GM12878 (cell line): Measurements from ENCODE around the gene ADAM11. TPM values are rescaled to one million over a fixed set of nuclear protein-coding genes. Genes with fewer than 3 reads are reported as not detected.
A peak's percentile ranks its signal among the peaks of the same experiment; 100 is the strongest.

Source experiments
- ATAC-seq: fragments of 200-7000 bp; cut with Tn5 transposase; 3 replicates; pipeline ENCODE4 v1.9.1; 2020; ENCODE audit warnings: mild to moderate bottlenecking, moderate library complexity
- BruUV-seq: library from RNA; stranded (reverse); fragments of 400-500 nt; replicated peaks from 2 replicates; lab custom pipeline; 2021; lab: Mats Ljungman, UMichigan
- CTCF ChIA-PET: fragments of 300-600 bp; sonication (Branson Sonifier 250); formaldehyde crosslinking; extraction: SDS; loops from one replicate; lab custom pipeline; 2021; ENCODE audit warnings: inconsistent platforms; lab: Yijun Ruan, JAX
- POLR2A ChIA-PET: fragments of 350-600 bp; formaldehyde crosslinking; extraction: SDS; loops from one replicate; lab custom pipeline; 2021; ENCODE audit warnings: inconsistent platforms; lab: Charles Lee
- RAD21 ChIA-PET: fragments of 300-600 bp; sonication (Branson Sonifier 250); formaldehyde crosslinking; loops from one replicate; lab custom pipeline; 2023; ENCODE audit warnings: antibody characterized with exemption; ENCODE audit not compliant: unreplicated experiment; lab: Charles Lee
- SMC1A ChIA-PET: fragments of 300-600 bp; sonication (Branson Sonifier 250); formaldehyde crosslinking; loops from one replicate; lab custom pipeline; 2023; ENCODE audit not compliant: unreplicated experiment, uncharacterized antibody; lab: Charles Lee
- DNase-seq: peaks from one replicate; pipeline ENCODE4 v3.0.0-alpha.2; 2011; ENCODE audit warnings: low read depth, low spot score
- FAIRE-seq: peaks from 3 replicates; lab custom pipeline; 2011; peaks lifted over from hg19 to GRCh38; lab: Jason Lieb, UNC
- H2AFZ ChIP-seq: 2 replicates; pipeline ENCODE4 v1.6.0; 2011; ENCODE audit warnings: low read depth, low read length, control low read depth; ENCODE audit not compliant: control insufficient read depth
- H3K27ac ChIP-seq: 2 replicates; pipeline ENCODE4 v1.5.1; 2011; ENCODE audit warnings: control low read depth; ENCODE audit not compliant: control insufficient read depth, insufficient read depth
- H3K27me3 ChIP-seq, 2 experiments: replicated peaks in 1 of 2; 2 replicates each; pipeline versions ENCODE4 v1.6.0 to v1.6.1; 2011; ENCODE audit warnings: low read length in 1 of 2; ENCODE audit not compliant: control insufficient read depth in 2 of 2, insufficient read depth in 2 of 2
- H3K36me3 ChIP-seq, 2 experiments: 2 replicates each; pipeline ENCODE4 v1.5.1; 2011; ENCODE audit warnings: low read length in 1 of 2; ENCODE audit not compliant: control insufficient read depth in 2 of 2, insufficient read depth in 2 of 2
- H3K4me1 ChIP-seq: 2 replicates; pipeline ENCODE4 v1.6.1; 2011; ENCODE audit warnings: mild to moderate bottlenecking, low read length, moderate library complexity, mixed read lengths; ENCODE audit not compliant: control insufficient read depth, insufficient read depth
- H3K4me2 ChIP-seq: 2 replicates; pipeline ENCODE4 v1.6.0; 2011; ENCODE audit warnings: control low read depth; ENCODE audit not compliant: control insufficient read depth, insufficient read depth
- H3K4me3 ChIP-seq: fragments of 200-600 bp; sonication (generic); 2 replicates; pipeline ENCODE4 v1.5.1; 2016
- H3K79me2 ChIP-seq: 2 replicates; pipeline ENCODE4 v1.6.0; 2011; ENCODE audit warnings: low read length; ENCODE audit not compliant: control insufficient read depth, insufficient read depth
- H3K9ac ChIP-seq: 2 replicates; pipeline ENCODE4 v1.8.0; 2011; ENCODE audit warnings: low read length, control low read depth, mixed read lengths; ENCODE audit not compliant: control insufficient read depth, insufficient read depth
- H3K9me3 ChIP-seq: replicated peaks from 3 replicates; pipeline ENCODE4 v1.5.1; 2011; ENCODE audit warnings: mild to moderate bottlenecking, low read length; ENCODE audit not compliant: control insufficient read depth, insufficient read depth
- H4K20me1 ChIP-seq: 2 replicates; pipeline ENCODE4 v1.6.0; 2011; ENCODE audit not compliant: control insufficient read depth, insufficient read depth
- CHD2 ChIP-seq: IDR thresholded peaks from 2 replicates; pipeline ENCODE4 v1.6.1; 2011; ENCODE audit warnings: low read depth, low read length, improper control_type of control experiment, borderline replicate concordance
- CREM ChIP-seq: IDR thresholded peaks from 2 replicates; pipeline ENCODE4 v1.6.1; 2014; ENCODE audit warnings: antibody characterized with exemption, low read depth
- EED ChIP-seq: sonication (generic); IDR thresholded peaks from 2 replicates; pipeline ENCODE4 v1.6.1; 2016; ENCODE audit warnings: antibody characterized with exemption, low read depth
- IRF5 ChIP-seq: fragments of 450-650 bp; IDR thresholded peaks from 2 replicates; pipeline ENCODE4 v1.6.1; 2017; ENCODE audit warnings: borderline replicate concordance
- KAT2A ChIP-seq: conservative IDR thresholded peaks from 2 replicates; pipeline ENCODE4 v1.6.1; 2011; ENCODE audit warnings: low read depth, low read length; ENCODE audit not compliant: control insufficient read depth
- MTA2 ChIP-seq: fragments of 450-650 bp; IDR thresholded peaks from 2 replicates; pipeline ENCODE4 v1.6.1; 2016; ENCODE audit warnings: low read depth, mild to moderate bottlenecking, moderate library complexity
- NR2F1 ChIP-seq: fragments of 450-650 bp; conservative IDR thresholded peaks from 2 replicates; pipeline ENCODE4 v1.6.1; 2017; ENCODE audit warnings: mild to moderate bottlenecking
- RAD21 ChIP-seq: IDR thresholded peaks from 2 replicates; pipeline ENCODE4 v1.6.1; 2011; ENCODE audit warnings: mild to moderate bottlenecking, low read depth, low read length, moderate library complexity; ENCODE audit not compliant: insufficient read depth
- RB1 ChIP-seq: fragments of 450-650 bp; formaldehyde crosslinking; IDR thresholded peaks from 2 replicates; pipeline ENCODE4 v1.6.1; 2017; ENCODE audit warnings: mild to moderate bottlenecking, borderline replicate concordance
- SKIL ChIP-seq: fragments of 450-650 bp; IDR thresholded peaks from 2 replicates; pipeline ENCODE4 v1.6.1; 2017; ENCODE audit warnings: mild to moderate bottlenecking, low read depth, inconsistent platforms; ENCODE audit not compliant: poor library complexity, severe bottlenecking
- WRNIP1 ChIP-seq: IDR thresholded peaks from 2 replicates; pipeline ENCODE4 v1.6.1; 2011; ENCODE audit warnings: low read depth, low read length, improper control_type of control experiment, borderline replicate concordance
- ZBED1 ChIP-seq: IDR thresholded peaks from 2 replicates; pipeline ENCODE4 v1.6.1; 2016; ENCODE audit warnings: borderline replicate concordance
- WGBS: methylation state at CpG from one replicate; pipeline ENCODE4 v1.1.6; 2016; ENCODE audit warnings: low lambda C conversion rate; ENCODE audit not compliant: insufficient replicate concordance, insufficient coverage; ENCODE audit errors: missing lambda C conversion rate; 5-methylcytosine and 5-hydroxymethylcytosine counted together
- in situ Hi-C: fragments of 300-500 bp; cut with MboI; formaldehyde crosslinking; loops from 9 replicates; pipeline ENCODE4 v1.14.3; 2018; ENCODE audit warnings: mixed read lengths
- intact Hi-C: fragments of 100-400 bp; cut with micrococcal nuclease; formaldehyde crosslinking; loops from one replicate; pipeline ENCODE4 v1.14.2; 2022; ENCODE audit not compliant: unreplicated experiment
- polyA plus RNA-seq, 11 experiments: library from polyadenylated mRNA; depleted of rRNA in 4 of 11; unstranded in 6 of 11; stranded (reverse) in 5 of 11; fragments of >200 nt; fragmentation: Nextera tagmentation in 4 of 11; fragmentation: Illumina TruSeq in 1 of 11; extraction: Ambion mirVana in 4 of 11; extraction: Trizol in 1 of 11; gene quantifications; 1 replicate in 1 of 11; 2 replicates in 10 of 11; pipeline versions ENCODE4 v1.2.1 to v1.2.3, GENCODE V29; 2011 to 2016; ENCODE audit warnings: inconsistent platforms in 2 of 11, missing spikeins in 2 of 11, low read depth in 1 of 11
- total RNA-seq, 4 experiments: library from RNA; depleted of rRNA in 3 of 4; stranded (reverse); fragments of >200 nt in 3 of 4; fragmentation: Illumina TruSeq in 1 of 4; extraction: Trizol in 1 of 4; gene quantifications; 2 replicates each; pipeline versions ENCODE4 v1.2.1 to v1.2.3, GENCODE V29; 2013 to 2021
- TF ChIP-seq, protein P1 (sequence below): IDR thresholded peaks from 2 replicates; pipeline ENCODE4 v1.6.1; 2012; ENCODE audit warnings: low read depth, low read length, improper control_type of control experiment
- TF ChIP-seq, protein P2 (sequence below): IDR thresholded peaks from 2 replicates; pipeline ENCODE4 v1.6.1; 2012; ENCODE audit warnings: low read depth, low read length, improper control_type of control experiment
- TF ChIP-seq, protein P3 (sequence below): IDR thresholded peaks from 2 replicates; pipeline ENCODE4 v1.6.1; 2011; ENCODE audit warnings: mild to moderate bottlenecking, low read depth, low read length, moderate library complexity; ENCODE audit not compliant: insufficient replicate concordance

The ADAM11 gene
- total and polyA plus RNA-seq, 10 of the 15 experiments (the other 5 are each of a cell fraction or from before 2014, with no cell fraction given), result 0.03 to 0.37 (median 0.06) TPM; not detected in 3

DNA sequence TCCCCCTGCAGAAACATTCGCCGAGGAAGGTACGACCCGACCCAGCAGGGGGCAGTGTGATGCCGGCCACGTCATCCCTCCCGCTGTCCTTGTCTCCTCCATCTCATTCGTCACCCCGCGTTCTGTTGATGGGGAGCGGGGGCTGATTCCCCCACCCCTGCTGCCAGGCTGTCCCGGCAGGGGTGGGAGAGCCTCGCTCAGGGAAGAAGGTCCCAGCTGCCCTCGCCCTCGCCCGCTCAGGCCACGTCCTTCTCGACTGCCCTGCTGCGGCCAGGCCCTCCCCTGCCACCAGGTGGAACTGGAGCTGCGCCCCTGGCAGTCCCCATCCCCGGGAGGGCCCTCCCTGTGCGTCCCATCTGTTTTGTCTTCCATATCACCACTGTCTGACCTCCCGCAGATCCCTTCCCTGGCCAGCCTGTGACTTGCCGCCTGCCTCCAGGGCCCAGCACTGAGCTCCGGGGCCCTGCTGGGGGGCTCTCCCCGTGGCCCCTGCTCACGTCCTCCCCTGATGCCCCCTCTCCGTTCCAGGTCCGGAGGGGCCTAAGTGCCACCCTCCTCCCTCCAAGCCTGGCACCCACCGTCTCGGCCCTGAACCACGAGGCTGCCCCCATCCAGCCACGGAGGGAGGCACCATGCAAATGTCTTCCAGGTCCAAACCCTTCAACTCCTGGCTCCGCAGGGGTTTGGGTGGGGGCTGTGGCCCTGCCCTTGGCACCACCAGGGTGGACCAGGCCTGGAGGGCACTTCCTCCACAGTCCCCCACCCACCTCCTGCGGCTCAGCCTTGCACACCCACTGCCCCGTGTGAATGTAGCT, 20.6 kb downstream of the ADAM11 start (continued):
- TF ChIP-seq RAD21, result peak; percentile 67
- TF ChIP-seq CHD2, result 0 out of 2 replicates have a peak, but pooled peaks have one; percentile 18
- peak; percentile 97 for TF ChIP-seq CREM
- TF ChIP-seq EED, result no peak
- no peak for TF ChIP-seq IRF5
- peak; percentile 53; the same call in 1 of the 2 replicates for TF ChIP-seq RB1
- TF ChIP-seq NR2F1, result no peak; the same call in 1 of the 2 replicates
- no peak for TF ChIP-seq MTA2

- Histone ChIP-seq H4K20me1 (no peaks in the 10 kb centered on the region; the same call in 1 of the 2 replicates), H3K27ac (no peak overlapping the region), H3K4me1 (peaks cover 3% of the 10 kb centered on the region; the same call in 1 of the 2 replicates), H3K79me2 (no peaks in the 10 kb centered on the region), H3K27me3 (no peaks in the 10 kb centered on the region; a peak in 1 of 4 replicates), H3K9me3 (no peaks in the 10 kb centered on the region), H3K4me3 (no peak overlapping the region), H3K36me3 (no peaks in the 10 kb centered on the region), H3K4me2 (no peak overlapping the region), H3K9ac (no peak overlapping the region), H2AFZ (no peak overlapping the region)
- ChIA-PET POLR2A (interaction anchor here (0.5 kb wide), 1 partner anchor 277 kb away, joined by 3 read pairs; no protein-coding TSS in a partner anchor), CTCF (interaction anchor here (0.8 to 12.1 kb wide), 12 partner anchors 18 to 418 kb away, joined by 3 to 175 read pairs (median 6); partner anchors contain the start of gene ACBD4), RAD21 (interaction anchor here (0.8 to 3.3 kb wide), 7 partner anchors 48 to 418 kb away, joined by 3 to 13 read pairs (median 4); a partner anchor contains a TSS), SMC1A (interaction anchor here (0.9 to 1.2 kb wide), 4 partner anchors 47 to 119 kb away, joined by 3 to 4 read pairs (median 3); partner anchors contain the start of gene EFTUD2)
- DNase-seq (no peak), FAIRE-seq (no peak), ATAC-seq (no peak)
- in situ Hi-C loops, result loop anchor here (5.0 kb wide), 1 partner anchor 87 kb away; no protein-coding TSS in a partner anchor
- intact Hi-C loops, result no loop called here
- BruUV-seq, result no TSS peak
- WGBS, result 22% methylated on average over 12 of the region's 12 CpGs
- TF ChIP-seq, protein P1, sequence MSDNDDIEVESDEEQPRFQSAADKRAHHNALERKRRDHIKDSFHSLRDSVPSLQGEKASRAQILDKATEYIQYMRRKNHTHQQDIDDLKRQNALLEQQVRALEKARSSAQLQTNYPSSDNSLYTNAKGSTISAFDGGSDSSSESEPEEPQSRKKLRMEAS, result no peak
- TF ChIP-seq, protein P2, sequence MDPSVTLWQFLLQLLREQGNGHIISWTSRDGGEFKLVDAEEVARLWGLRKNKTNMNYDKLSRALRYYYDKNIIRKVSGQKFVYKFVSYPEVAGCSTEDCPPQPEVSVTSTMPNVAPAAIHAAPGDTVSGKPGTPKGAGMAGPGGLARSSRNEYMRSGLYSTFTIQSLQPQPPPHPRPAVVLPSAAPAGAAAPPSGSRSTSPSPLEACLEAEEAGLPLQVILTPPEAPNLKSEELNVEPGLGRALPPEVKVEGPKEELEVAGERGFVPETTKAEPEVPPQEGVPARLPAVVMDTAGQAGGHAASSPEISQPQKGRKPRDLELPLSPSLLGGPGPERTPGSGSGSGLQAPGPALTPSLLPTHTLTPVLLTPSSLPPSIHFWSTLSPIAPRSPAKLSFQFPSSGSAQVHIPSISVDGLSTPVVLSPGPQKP, result no peak
- TF ChIP-seq KAT2A (no peak), SKIL (no peak), WRNIP1 (no peak), ZBED1 (no peak)
- TF ChIP-seq, protein P3, sequence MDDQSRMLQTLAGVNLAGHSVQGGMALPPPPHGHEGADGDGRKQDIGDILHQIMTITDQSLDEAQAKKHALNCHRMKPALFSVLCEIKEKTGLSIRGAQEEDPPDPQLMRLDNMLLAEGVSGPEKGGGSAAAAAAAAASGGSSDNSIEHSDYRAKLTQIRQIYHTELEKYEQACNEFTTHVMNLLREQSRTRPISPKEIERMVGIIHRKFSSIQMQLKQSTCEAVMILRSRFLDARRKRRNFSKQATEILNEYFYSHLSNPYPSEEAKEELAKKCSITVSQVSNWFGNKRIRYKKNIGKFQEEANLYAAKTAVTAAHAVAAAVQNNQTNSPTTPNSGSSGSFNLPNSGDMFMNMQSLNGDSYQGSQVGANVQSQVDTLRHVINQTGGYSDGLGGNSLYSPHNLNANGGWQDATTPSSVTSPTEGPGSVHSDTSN, result no peak
Measured at GRCh38 chr17:44780161-44780560, 21.4 kb downstream of the ADAM11 start.
